HG03196 (cell line): Measurements from ENCODE around the gene KRT32.

Experiments
- ATAC-seq: cut with Tn5 transposase; IDR thresholded peaks from one replicate; pipeline ENCODE4 v1.9.1; 2021; ENCODE audit not compliant: unreplicated experiment

Gene KRT32

DNA sequence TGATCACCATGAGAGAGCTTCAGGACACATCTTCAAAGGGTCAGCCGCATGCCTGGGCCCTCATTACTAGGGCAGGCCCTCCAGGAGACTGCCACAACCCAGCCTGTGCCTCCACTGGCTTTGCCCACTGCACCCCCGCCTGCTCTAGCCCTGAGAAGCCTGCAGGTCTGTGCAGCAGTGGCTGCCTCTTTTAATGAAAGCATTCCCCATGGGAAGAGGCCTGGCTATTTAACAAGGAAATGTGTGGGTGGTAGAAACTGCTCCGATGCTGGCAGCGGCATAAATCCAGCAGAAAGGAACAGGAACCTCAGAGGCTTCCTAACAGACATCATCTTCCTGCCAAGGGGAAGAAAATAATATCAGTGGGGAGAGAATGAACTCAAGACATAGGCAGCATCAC lies 375 bp upstream of the KRT32 start:
- ATAC-seq: no peak

DNA sequence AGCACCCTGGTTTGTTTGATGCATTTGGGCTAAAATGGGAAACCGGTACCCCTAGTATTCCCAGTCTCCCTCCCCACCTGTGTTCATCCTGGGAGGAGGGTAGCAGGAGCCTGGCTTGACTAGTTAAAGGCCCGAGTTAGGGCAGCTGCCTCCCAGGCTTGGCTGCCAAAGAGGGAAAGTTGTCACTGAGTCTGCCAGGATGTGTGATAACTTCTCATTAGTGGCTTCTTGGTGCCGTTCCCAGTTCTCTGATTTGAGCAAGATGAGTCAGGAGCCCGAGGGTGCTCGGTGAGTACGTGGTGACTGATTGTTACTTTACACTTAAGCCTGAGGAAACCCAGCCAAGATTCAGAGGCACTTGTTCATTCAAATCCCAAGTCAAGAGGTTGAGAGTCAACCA lies 2.5 kb downstream of the KRT32 start:
- no peak for ATAC-seq

- no peak for ATAC-seq
These were observed 3.0 kb downstream of the KRT32 start for GRCh38 chr17:41464173-41464572.

- no peak for ATAC-seq
These were observed 3.4 kb downstream of the KRT32 start for GRCh38 chr17:41463746-41464145.

GRCh38 chr17:41462705-41463104 lies 4.5 kb downstream of the KRT32 start:
- no peak for ATAC-seq

DNA sequence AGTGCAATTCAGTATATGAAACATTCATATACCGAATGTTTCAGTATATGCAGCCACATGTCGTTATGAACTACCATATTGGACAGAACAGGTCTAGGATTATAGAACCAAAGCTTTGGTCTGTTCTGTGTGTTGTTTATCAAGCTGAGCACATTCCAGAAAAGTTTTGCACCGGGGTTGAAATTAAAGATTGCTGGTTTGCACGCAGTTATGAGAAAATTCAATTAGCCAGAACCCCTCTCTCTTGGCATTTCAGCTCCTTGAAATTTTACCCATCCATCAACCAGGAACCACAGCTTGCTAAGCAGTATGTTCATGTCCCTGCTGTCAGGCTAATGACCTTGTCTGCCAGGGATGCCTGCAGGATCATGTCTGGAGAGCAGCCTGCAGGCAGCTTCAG lies 9.5 kb downstream of the KRT32 start:
- ATAC-seq: no peak

DNA sequence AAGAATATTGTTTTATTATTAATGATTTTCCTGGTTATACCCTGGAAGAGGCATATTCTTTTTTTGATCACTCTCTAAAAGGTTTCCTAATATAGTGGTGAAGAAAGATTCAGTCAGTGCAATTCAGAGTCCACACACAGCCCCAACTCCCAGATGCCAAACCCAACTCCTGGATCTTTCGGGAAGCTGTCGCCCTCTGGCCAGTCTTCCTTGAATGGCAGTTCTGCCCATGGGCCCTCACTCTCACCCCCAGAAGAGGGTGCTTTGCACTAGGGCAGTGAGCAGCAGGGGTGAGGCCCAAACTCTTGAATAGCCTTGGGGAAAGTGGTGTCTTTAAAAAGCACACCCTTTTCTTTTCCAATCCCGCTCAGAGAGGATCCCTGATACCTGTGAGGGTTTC lies 11.0 kb downstream of the KRT32 start:
- ATAC-seq: no peak

DNA sequence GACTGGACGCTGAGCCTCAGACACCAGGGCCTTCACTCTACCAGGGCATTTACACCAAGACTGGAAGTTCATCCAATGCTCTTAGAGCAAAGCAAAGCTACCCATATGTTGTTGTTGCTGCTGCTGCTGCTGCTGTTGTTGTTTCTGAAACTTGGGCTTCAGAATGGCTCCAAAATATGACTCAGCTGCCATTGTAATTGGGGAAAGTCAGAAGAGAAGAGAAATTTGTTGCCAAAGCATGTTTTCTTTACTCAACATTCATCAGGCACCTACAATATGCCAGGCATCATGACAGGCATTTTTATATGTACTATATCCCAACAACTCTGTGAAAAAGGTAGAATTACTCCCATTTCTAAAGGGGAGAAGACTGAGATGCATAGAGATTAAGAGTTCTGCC lies 11.9 kb downstream of the KRT32 start:
- ATAC-seq: no peak

GRCh38 chr17:41453066-41453465 lies 14.1 kb downstream of the KRT32 start:
- no peak for ATAC-seq

- ATAC-seq: no peak
These were observed 14.9 kb downstream of the KRT32 start for GRCh38 chr17:41452281-41452680.

GRCh38 chr17:41451154-41451728 lies 15.9 kb downstream of the KRT32 start:
- ATAC-seq: no peak

GRCh38 chr17:41449008-41449407 lies 18.2 kb downstream of the KRT32 start:
- ATAC-seq: no peak

DNA sequence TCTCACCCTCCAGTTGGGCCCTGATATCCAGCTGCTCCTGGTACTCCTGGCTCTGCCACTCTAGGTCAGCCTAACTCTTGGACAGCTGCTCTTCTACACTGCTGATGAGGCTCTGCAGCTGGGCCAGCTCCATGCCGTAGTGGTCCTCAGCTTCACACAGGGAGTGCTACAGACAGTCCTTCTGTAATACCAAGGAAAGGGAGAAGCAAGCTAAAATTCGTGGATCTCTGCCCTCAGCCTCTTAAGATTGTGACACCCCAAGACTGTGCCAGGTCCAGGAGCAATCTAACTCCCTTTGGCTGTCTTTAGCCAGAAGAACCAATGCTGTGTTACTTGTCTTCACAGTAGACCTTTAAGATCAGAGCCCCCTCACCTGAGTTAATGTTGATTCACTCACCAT lies 18.7 kb downstream of the KRT32 start:
- no peak for ATAC-seq

- no peak for ATAC-seq
These were observed 20.4 kb downstream of the KRT32 start for GRCh38 chr17:41446806-41447205.

DNA sequence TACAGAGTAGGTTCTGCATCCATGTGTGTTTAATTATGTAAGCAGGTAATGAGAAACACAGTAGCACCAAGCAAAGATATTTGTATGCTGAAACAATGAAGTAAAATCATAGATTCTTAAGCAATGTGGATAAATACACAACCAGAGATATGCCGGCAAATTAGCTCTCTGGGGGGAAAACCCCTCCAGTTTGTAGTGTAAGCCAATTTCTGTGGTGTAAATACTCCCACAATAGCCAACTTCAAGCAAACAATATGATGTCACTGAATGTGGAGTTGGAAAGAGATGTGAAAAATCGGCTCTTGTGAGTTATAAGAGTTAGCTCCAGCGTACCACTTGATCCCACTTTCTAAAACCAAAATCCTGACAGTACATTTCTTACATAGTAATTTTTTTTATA lies 22.5 kb downstream of the KRT32 start:
- no peak for ATAC-seq

DNA sequence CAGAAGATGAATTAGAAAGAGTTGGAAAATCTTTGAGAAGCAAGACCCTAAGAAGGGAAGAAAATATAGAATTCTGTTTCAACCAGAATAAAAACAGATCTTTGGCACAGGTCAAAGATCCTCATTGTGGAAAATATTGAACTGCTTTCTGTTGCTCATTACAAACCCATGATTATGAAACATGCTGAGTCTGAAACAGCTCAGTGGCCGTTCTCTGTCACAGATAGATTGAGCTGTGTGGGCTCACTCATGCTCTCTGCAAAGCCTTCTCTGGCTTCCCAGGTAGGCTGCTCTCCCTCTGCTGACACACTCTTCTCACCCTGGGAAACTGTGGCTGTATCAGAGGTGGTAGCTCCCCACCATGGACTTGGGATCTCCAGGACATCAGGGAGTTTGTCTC lies 23.0 kb downstream of the KRT32 start:
- ATAC-seq: no peak

GRCh38 chr17:41442739-41443138 lies 24.4 kb downstream of the KRT32 start:
- no peak for ATAC-seq

DNA sequence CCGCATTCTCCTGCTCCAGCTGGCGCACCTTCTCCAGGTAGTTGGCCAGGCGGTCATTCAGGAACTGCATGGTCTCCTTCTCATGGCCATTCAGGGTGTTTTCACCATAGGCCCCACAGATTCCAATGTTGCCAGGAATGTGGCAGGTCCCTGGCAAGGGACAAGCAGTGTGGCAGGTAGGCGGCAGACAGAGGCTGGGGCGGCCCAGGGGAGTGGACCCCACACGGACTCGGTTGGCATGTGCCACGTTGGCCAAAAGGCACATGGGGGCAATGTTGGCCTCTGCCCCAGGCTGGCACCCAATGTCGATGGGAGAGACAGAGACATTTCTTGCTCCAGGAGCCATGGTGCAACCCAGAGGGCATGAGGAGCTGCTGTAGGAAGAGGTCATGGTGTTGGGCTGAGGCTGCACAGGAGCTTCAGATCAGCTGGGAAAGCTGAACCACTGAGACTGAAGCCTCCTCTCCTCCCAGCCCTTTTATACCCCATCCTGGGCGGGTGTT lies 26.6 kb downstream of the KRT32 start, which contains the start of gene KRT38:
Gene KRT38, minus strand, starts transcription at position 453 of the 503 bp plus-strand sequence. Its CDS starts 62 bp downstream, at position 391.
- ATAC-seq: no peak

- ATAC-seq: no peak
These were observed 27.8 kb downstream of the KRT32 start for GRCh38 chr17:41439375-41439774.

DNA sequence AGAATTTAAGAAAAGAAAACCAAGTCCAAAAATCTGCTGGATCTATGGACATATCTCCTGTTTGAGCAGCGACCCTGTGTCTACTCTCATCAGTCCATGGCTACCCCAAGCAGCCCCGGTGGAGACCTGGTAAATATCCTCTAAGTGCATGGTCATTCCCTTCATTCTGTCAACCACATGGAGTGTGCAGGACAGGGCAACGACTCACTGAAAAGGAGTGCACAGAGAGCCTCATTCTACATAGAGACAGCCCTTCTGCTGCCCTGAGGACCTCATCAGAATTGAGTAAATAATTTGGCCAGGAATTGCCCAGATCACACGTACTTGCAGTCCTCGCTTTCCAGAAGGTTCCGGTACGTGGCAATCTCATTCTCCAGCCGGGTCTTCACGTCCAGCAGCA lies 29.4 kb downstream of the KRT32 start:
- no peak for ATAC-seq

DNA sequence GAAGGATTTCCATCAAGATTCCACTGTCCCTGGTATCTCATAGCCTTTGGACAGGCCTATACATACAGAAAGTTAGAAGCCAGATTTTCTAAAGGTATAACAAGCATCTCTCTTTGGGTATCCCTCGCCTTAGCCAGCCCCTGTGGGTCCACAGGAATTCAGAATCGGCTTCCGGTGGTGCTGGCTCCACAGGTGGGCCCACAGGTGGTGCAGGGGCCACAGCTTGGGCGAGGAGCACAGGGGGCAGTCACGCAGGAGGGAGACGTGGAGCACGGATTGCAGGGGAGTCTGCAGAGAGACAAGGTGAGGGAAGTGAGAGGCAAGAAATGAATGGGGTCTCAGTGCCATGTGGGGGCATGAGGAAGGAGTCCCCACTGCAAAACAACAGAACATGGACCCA lies 29.9 kb downstream of the KRT32 start:
- ATAC-seq: no peak

- ATAC-seq: no peak
These were observed 32.8 kb downstream of the KRT32 start for GRCh38 chr17:41434415-41434814.

GRCh38 chr17:41434005-41434404 lies 33.2 kb downstream of the KRT32 start:
- ATAC-seq: no peak
